Colon (tissue), 2 donors: Measurements from ENCODE around the gene RINL.
"Not testable (repeated sequence)": the region's sequence is repeated elsewhere in the genome, so short reads cannot be mapped to it uniquely, and the experiment has no call there.

Experiments
- FAIRE-seq: peaks from 2 replicates; lab custom pipeline; 2012; peaks lifted over from hg19 to GRCh38; lab: Jason Lieb, UNC
- donor health status: control.
- donor health status: control.

RINL gene

DNA sequence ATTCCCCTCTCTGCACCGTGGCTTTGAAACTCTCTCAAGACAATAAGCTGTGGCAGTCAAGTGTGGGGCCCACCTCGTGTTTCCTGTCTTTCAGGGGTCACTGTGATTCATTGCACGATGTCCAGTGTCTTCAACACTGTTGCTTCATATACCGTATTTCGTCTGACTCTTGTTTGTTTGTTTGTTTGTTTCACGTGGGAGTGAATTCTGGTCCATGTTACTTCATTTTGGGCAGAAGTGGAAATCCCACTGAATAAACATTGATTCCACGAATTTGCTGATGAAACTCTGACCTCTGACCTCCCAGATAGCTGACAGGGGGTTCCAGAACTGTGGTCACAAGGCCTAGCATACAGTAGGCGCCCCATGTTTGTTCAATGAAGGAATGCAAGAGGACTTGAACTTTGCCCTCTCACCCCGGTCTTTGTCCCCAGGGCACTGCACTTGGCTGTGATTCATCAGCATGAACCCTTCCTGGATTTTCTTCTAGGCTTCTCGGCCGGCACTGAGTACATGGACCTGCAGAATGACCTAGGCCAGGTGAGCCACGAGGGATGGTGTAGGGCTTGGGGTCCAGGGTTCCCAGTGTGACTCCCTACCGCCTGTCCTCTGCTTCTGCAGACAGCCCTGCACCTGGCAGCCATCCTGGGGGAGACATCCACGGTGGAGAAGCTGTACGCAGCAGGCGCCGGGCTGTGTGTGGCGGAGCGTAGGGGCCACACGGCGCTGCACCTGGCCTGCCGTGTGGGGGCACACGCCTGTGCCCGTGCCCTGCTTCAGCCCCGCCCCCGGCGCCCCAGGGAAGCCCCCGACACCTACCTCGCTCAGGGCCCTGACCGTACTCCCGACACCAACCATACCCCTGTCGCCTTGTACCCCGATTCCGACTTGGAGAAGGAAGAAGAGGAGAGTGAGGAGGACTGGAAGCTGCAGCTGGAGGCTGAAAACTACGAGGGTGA lies 26.8 kb upstream of the RINL start:
- no peak for FAIRE-seq

- FAIRE-seq, result no peak
Measured at GRCh38 chr19:38901683-38902082, 23.6 kb upstream of the RINL start.

- FAIRE-seq, result no peak
Measured at GRCh38 chr19:38900743-38901190, 22.7 kb upstream of the RINL start.

GRCh38 chr19:38900202-38900629 lies 22.1 kb upstream of the RINL start:
- FAIRE-seq, result no peak

- peak; percentile 86 for FAIRE-seq
Measured at GRCh38 chr19:38899447-38900201, 21.5 kb upstream of the RINL start, which contains the start of the genes NFKBIB and SIRT2. NFKBIB (plus strand) TSS chr19:38899969; CDS start chr19:38900033, 64 bp downstream. SIRT2 (minus strand) TSS chr19:38899618; CDS start chr19:38899521, 97 bp downstream.

DNA sequence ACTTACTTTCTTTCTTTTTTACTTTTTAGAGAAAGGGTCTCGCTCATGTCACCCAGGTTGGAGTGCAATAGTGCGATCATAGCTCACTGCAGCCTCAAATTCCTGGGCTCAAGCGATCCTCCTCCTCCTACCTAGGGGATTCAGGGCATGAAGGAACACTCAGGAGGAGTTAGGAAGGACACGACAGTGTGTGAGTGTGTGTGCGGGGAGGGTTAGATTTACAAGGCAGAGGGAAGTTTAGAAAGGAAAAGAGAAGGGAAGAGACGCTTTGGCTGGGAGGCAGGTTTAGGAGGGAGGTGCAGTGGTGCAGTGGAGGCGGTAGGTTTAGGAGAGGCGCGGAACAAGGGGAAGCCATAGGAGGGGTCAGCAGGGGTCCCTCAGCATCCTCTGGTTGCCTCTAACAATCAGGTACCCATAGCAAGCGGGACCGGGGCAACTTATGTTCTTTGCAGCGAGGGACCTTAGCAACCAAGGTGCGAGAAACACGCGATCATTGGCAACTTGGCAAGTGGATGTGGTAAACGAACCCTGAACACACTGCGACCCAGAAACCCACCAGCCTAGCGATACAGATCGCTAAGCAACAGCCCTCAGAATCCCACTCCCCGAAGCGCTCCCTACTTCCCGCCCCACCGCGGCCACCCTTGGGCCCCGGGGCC lies 20.8 kb upstream of the RINL start:
- FAIRE-seq, result no peak

GRCh38 chr19:38894968-38895367 lies 16.9 kb upstream of the RINL start:
- no peak for FAIRE-seq

DNA sequence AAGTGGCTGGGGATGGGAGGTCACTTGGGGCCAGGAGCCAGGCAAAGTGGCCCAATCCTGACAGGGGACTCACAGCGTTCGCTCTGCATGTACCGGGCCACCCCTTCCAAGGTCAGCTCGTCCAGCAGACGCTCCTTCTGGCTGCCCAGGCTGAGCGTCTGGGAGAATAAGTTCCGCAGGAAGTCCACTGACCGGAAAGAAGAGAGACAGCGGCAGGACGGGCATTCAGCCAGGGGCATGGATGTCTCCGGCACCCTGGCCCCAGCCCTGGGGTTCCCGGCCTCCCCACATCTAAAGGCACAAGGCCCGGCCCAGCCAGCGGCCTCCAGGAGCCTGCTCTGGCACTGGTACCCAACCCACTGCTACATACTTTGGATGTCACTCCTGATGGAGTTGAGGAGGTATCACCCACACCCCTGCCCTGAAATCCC lies 15.3 kb upstream of the RINL start:
- no peak for FAIRE-seq

DNA sequence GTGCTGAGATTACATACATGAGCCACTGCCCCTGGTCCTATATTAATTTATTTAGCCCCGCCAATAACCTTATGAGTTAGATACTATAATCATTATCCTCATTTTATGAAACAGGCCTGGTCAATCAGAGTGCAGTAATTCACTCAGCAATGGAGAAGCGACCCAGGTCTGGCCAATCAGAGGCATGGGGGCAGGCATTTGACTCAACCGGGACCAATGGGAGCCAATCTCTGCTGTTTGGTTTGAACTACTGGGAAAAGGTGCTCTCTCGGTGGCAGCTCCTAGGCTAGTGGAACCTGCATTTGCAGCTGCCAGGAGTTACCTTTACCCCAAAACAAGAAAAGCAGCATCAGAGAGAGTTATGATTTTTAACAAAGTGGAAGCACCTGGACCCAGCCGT lies 14.8 kb upstream of the RINL start:
- no peak for FAIRE-seq

DNA sequence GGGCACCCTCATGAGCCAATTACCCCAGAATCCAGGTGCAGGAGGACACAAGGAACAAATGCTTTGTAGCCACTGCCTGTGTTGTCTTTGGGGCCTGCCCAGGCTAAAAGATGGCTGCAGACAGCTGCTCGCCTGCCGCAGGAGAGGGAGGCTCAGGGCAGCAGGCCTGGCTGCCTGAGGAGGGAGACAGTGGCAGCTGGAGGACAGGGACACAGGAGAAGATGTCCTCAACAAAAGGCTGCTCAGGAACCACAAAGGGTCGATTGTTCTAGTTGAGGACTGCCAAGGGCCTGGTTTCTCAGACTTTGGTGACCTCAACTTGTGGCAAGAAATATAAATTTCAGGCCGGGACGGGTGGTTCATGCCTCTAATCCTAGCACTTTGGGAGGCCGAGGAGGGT lies 13.7 kb upstream of the RINL start:
- no peak for FAIRE-seq

- FAIRE-seq, result no peak
Measured at GRCh38 chr19:38890686-38891085, 12.6 kb upstream of the RINL start.

DNA sequence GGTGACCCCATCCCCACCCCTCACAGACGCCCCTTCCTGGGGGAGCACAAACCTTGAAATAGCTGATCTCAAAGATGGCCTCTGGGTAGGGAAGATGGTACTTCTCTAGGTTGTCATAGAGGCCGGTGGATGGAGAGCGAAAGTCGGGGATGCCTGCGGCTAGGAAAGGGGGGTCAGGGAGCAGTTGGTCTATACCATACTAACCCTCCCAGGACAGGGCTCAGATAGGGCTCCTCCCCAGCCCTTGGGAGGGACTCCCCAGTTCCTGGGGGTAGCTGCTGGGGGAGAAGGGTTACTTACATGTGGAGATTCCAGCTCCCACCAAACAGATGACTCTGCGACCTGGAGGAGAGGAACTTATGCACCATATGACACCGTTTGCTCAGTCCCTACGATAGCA lies 11.7 kb upstream of the RINL start:
- FAIRE-seq, result no peak

DNA sequence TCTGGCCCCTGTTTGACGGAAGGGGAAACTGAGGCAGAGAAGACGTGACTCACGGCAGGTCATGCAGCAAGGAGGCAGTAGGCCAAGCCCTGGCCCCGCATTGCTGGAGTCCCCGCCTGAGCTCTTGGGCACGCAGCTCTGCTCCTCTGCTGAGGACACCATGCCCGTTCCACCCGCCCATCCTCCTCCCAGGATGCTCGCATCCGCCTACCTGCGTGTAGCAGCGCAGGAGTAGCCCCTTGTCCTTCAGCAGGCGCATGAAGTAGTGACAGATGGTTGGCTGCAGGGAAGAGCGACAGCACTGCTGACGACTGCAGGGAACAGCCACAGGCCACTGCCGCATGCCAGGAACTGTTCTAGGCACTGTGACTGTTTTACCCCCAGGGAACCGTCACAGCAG lies 10.8 kb upstream of the RINL start:
- no peak for FAIRE-seq

DNA sequence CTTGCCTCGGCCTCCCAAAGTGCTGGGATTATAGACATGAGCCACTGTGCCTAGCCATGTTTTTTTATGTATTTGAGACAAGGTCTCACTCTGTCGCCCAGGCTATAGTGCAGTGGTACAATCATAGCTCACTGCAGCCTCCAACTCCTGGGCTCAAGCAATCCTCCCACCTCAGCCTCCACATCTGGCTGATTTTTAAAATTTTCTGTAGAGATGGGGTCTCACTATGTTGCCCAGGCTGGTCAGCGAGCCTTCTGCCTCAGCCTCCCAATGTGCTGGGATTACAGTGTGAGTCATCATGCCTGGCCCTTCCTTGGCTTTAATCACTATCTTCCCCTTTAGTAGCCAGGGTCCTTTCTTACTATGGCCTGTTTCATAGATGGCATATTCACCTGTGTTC lies 6.6 kb upstream of the RINL start:
- not testable (repeated sequence) for FAIRE-seq

DNA sequence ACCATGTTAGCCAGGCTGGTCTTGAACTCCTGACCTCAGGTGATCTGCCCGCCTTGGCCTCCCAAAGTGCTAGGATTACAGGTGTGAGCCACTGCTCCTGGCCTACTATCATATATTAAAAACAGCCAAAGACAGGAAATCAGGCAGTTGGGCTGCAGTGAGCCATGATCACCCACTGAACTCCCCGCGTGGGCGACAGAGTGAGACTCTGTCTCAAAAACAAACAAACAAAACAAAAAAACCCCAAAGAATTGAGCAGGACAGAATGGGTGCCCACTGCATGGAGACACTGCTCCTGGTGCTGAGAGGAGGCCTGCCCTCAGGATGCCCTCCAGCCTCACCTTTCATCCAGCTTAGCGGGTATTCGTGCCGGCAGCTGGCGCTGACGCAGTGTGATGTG lies 5.2 kb upstream of the RINL start:
- no peak for FAIRE-seq

- FAIRE-seq, result no peak
Measured at GRCh38 chr19:38880882-38881609, 3.0 kb upstream of the RINL start.

GRCh38 chr19:38880076-38880881 lies 2.2 kb upstream of the RINL start:
- no peak for FAIRE-seq

DNA sequence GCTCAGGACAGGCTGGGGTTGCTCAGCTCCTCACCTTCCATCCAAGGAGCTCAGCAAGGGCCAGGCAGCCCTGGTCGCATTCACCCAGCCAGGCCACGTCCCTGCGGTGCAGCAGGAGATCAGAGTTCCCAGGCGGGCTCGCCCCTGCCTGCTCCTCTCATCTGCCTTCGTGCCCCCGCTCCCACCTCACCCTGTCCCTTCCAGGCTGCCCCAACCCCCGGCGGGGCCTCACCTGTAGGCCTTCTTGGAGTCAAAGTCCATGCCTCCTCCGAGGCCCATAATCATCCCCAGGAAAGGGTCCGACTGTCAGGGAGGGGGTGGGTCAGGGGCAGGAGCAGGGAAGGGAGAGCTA lies 1.3 kb upstream of the RINL start:
- no peak for FAIRE-seq

DNA sequence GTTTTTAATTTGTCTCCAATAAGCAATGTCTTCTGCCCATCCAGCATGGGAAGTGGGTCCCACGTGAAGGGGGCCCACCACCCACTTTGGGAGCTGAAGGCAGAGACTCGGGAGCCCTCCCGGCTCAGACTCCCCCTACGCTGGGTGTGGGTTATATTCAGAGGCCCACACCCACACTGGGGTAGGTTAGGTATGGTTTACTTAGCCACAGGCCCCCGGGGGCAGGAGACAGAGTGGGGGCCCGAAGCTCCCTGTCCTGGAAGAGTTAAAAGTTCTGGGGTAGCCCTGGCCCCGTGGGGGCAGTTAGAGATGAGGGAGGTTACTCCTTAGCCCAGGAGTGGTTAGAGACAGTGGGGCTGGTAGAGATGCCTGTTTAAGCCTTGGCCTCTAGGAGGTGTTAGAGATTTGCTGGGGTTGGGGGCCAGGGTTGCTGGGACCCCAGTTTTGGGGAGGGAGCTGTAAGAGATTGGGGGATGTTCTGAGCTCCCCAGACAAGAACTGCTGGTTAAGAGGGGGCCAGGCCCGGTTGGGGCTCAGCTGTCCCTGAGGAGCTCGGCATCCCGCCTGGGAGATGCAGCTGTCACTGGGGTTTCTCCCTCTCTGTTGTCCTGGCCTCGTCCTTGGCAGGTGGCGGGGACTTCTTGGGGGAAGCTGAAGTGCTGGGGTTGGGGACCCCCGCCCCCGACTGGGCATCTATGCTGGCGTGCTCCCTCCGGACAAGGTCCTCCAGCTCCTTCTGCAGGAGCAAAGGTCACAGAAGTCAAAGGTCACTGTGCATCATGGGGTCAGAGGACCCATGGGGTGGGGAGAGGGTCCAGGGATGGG lies 712 bp upstream of the RINL start:
- FAIRE-seq, result no peak
